Fibroblast of the conjunctiva (primary cell): ENCODE measurements around the gene ANKRD13B.
"Not testable (repeated sequence)": the region's sequence is repeated elsewhere in the genome, so short reads cannot be mapped to it uniquely, and the experiment has no call there.

ENCODE experiments used
- DNase-seq: peaks from one replicate; pipeline ENCODE4 v3.0.0-alpha.2; 2010; ENCODE audit warnings: low read depth

The ANKRD13B gene

GRCh38 chr17:29592850-29593551, at the start of gene ANKRD13B:
ANKRD13B (plus strand) TSS chr17:29593132; CDS start chr17:29593622, 490 bp downstream.
- DNase-seq, result no peak

- DNase-seq, result no peak
Observed at GRCh38 chr17:29544066-29544465, 48.9 kb upstream of the ANKRD13B start.

GRCh38 chr17:29546085-29546484, 46.8 kb upstream of the ANKRD13B start:
- DNase-seq, result no peak

- DNase-seq, result no peak
Observed at GRCh38 chr17:29546830-29547229, 46.1 kb upstream of the ANKRD13B start.

GRCh38 chr17:29549177-29549923, 43.6 kb upstream of the ANKRD13B start:
- no peak for DNase-seq

- DNase-seq, result no peak
Observed at GRCh38 chr17:29555840-29556239, 37.1 kb upstream of the ANKRD13B start.

- DNase-seq, result no peak
Observed at GRCh38 chr17:29557085-29557738, 35.7 kb upstream of the ANKRD13B start.

DNA sequence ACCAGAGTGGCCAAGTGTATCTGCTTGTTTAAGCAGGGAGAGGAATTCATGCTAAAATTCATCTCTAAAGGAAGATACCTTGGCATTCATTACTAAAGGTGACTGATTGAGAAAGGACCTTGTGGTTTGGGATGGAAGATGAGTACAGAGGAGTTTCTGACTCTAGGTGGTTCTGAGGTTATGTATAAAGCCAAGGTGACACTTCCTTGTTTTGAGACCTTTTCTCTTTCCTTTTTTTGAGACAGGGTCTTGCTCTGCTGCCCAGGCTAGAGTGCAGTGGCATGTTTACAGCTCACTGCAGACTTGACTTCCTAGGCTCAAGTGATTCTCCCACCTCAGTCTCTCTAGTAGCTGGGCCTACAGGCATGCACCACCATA, 35.2 kb upstream of the ANKRD13B start:
- DNase-seq, result no peak

GRCh38 chr17:29558139-29558538, 34.8 kb upstream of the ANKRD13B start:
- DNase-seq, result not testable (repeated sequence)

GRCh38 chr17:29559640-29560039, 33.3 kb upstream of the ANKRD13B start:
- no peak for DNase-seq

- DNase-seq, result no peak
Observed at GRCh38 chr17:29560316-29560715, 32.6 kb upstream of the ANKRD13B start.

GRCh38 chr17:29561554-29562517, 31.1 kb upstream of the ANKRD13B start:
- no peak for DNase-seq

- DNase-seq, result no peak
Observed at GRCh38 chr17:29562615-29563014, 30.3 kb upstream of the ANKRD13B start.

DNA sequence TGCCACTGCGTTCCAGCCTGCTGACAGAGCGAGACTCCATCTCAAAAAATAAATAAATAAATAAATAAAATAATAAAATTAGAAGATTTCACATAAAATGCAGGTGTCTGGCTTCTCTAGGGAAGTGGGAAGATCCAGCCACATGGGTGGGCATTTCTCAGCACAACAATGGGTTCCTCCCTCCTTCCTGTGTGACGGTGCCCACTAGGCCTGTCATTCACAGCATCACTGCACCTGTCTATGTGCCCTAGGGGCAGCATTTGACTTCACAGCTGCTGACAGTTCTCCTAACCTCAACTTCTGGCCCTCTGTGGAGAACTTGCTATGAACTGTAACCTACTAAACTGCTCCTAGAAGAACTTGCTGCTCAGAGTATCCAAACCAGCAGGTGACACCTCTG, 29.1 kb upstream of the ANKRD13B start:
- DNase-seq, result no peak

- DNase-seq, result no peak
Observed at GRCh38 chr17:29565643-29566472, 27.1 kb upstream of the ANKRD13B start.

GRCh38 chr17:29566473-29567303, 26.2 kb upstream of the ANKRD13B start, which contains the start of gene ABHD15:
ABHD15 (minus strand) TSS chr17:29567037; CDS start chr17:29566966, 71 bp downstream.
- DNase-seq, result no peak

DNA sequence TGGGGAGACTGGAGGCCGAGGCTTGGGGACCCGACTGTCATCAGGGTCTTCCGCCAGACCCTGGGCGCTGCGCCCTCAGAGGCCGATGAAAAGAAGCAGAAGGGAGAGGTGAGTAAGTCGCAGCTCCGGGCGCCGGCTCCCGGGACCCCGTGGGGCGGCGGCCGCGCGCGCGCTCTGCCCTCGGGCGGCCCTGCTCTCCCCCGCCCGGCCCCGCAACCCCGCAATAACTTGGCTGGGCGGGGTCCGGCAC, 25.7 kb upstream of the ANKRD13B start:
- no peak for DNase-seq

DNA sequence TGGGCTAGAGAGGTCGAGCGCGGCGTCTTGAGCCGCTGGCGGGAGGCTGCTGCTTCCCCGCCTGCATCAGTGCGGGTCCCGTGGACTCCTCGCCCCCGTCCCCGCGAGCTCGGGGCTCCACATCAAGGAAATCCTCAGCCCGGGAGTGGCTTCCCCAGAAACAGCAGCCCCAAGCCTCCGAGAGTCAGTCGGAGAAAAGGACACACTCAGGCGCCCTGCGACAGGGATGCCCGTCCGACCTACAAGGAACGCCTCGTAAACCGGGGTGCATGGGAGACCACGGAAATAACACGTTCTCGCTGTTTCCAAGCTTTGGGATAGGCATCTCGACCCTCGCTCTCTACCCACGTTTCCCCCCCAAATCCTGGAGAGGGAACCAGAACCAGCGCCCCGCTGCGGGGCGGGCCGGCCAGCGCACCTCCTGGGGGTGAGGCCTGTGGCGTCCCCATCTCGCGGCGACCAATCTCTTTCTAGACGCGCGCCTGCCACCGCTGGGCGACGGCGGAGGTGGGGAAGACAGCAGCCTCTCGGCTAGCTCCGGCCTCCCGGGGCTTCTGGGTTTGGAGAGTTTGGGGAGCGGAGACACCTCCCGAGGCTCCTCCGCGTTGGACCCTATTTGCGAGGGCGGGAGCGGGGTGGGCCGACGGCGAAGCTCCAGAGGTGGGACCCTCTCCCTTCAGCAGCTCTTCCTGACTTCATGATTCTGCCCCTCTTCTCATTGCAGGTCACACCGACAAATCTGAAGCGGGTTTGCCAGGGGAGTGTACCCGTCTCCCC, 25.2 kb upstream of the ANKRD13B start:
- no peak for DNase-seq
